HT1080 (cell line): Measurements from ENCODE around the gene B9D2. TPM values are rescaled to one million over a fixed set of nuclear protein-coding genes. Genes with fewer than 3 reads are reported as not detected.
"Not testable (repeated sequence)": the region's sequence is repeated elsewhere in the genome, so short reads cannot be mapped to it uniquely, and the experiment has no call there.

Source experiments
- DNase-seq: peaks from one replicate; pipeline ENCODE4 v3.0.0-alpha.2; 2015; ENCODE audit warnings: low read depth
- polyA plus RNA-seq, 2 experiments: library from polyadenylated mRNA; depleted of rRNA; stranded (reverse); fragments of >200 nt; gene quantifications; 2 replicates each; pipeline ENCODE4 v1.2.3, GENCODE V29; 2015
- total RNA-seq: library from RNA; depleted of rRNA; stranded (reverse); fragments of >200 nt; shearing (Covaris generic); gene quantifications from 2 replicates; pipeline ENCODE4 v1.2.3, GENCODE V29; 2014; rRNA removed

Gene B9D2, protein sequence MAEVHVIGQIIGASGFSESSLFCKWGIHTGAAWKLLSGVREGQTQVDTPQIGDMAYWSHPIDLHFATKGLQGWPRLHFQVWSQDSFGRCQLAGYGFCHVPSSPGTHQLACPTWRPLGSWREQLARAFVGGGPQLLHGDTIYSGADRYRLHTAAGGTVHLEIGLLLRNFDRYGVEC
- total RNA-seq: 6.1 and 9.4 TPM in 2 replicates
- 8.0 and 8.8 TPM in 2 replicates for polyA plus RNA-seq (2015; cell fraction: cytosol; rRNA removed)
- polyA plus RNA-seq (2015; cell fraction: nucleus; rRNA removed): 4.5 and 6.0 TPM in 2 replicates

DNA sequence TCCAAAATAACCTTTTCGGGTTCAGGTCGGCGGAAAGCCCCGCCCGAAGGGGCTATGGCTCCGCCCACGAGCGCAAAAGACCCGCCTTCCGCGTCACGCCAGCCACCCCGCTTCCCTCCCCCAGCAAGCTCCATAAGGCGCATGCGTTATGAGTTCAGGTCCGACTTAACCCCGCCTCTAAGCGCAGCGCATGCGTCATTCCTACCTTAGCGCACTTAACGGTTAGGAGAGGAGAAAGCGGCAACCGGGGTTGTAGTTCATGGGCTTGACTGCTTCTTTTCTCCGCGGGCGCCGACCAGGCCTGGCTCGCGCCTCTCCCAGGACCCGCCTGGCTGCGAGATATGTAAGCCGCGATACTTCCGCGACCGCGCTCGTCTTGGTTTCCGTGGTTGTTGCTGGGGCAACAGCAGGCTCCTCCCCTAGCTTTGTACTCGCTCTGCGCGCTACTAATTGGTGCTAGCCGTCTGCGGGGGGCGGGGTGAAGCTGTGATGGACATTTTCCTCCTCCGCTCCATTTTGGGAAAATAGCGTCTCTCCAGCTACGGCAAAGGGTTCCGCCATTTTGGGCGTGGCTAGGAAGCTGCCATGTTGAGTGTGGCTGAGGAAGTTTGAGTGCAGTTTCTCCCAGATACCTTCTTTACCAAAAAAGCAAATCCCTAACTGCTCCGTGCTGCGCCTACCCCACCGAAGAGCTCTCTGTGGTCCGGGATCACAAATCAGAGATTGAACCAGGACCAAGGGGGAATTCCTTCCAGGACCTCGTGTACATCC lies at the start of gene B9D2:
Gene B9D2 (minus strand): TSS at position 397 of the 771 bp plus-strand sequence. CDS start 630 bp downstream, outside the sequence.
- peak; percentile 97 for DNase-seq

DNA sequence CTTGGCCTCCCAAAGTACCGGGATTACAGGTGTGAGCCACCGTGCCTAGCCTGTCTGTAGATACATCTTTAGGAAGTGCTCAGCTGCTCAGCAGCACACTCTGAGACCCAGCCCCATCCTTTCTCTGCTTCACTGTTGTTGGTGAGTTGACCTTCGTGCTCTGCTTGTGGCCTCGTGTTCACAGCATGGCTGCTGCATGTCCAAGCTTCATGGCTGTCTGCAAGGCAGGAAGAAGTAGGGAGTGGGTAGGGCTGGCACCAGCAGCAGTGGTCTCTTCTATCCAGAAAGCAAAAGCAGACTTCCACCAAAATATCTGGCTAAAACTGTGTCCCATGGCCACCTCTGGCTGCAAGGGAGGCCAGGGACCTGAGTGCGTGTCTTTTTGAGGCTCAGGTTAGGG lies 49.0 kb upstream of the B9D2 start:
- no peak for DNase-seq

DNA sequence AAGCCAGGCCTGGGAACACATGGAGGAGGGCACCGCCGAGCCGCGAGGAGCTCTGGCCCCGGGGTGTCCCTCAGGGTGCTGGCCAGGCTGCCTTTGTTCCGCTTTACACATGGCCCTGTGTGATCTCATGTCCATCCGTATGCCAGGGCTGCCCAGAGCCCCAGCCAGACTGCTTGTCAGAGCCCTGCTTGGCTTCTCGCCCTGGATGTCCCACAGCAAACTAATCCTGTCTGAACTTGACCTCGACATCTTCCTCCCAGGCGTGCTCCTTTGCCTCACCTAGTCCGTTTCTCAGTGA lies 48.0 kb upstream of the B9D2 start:
- DNase-seq: no peak

DNA sequence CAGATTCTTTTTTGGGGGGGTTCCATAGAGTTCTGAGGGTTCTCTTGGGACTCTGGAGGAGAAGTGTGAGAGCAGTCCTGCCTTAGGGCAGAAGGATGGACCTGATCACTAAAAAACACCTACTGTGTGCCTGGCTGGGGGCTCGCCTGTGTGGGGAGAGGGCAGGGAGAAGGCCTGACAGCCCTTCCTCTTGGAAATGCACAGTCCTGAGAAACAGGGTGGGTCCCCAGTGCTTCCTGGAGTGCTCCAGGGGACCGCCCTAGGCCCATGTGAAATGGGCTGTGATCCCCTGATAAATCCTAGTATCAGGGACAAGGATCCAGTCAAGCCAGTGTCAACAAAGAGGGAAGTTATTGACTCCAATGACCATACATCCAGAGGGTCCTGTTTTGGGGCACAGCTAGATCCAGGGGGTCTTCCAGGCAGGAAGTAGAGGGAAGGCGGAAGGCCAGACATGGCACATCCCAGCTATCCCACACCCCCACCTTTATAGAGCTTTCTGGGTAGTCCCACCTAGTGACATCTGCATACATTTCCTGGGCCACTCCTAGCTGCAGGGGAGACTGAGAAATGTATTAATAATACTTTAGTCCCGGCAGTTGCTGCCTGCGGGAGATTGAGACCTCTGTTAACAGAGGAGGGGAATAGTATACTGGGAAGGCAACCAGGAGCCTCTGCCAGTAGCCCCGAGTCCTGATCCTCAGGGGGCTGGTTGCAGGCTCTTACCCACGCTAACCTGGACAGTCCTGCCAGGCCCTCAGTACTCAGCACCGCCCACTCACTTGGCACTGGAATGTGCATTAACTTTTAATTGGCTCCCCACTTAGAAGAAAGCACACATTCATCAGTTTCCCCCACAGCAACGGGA lies 47.4 kb upstream of the B9D2 start:
- no peak for DNase-seq

DNA sequence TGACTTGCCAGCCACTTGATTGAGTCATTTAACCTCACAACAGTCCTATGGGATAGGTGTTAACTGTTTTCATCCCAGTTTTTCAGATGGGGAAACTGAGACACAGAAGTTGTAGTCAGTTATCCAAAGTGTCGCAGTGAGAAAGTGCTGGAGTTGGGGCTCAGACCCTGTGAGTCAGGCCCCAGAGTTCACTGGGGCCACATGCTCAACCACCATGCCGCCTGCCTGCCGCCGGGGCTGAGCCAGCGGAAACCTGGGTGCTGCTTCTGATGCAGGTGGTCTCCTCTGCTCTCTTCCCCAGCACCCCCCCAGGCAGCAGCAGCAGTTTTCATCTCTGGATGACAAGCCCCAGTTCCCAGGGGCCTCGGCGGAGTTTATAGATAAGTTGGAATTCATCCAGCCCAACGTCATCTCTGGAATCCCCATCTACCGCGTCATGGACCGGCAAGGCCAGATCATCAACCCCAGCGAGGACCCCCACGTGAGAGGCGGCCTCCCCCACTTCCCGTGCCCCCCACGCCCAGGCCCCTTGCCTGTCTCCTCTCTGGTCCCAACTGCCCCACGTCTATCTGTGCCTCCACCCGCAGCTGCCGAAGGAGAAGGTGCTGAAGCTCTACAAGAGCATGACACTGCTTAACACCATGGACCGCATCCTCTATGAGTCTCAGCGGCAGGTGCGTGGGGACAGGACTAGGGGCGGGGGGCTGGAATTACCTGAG lies 46.5 kb upstream of the B9D2 start:
- no peak for DNase-seq

DNA sequence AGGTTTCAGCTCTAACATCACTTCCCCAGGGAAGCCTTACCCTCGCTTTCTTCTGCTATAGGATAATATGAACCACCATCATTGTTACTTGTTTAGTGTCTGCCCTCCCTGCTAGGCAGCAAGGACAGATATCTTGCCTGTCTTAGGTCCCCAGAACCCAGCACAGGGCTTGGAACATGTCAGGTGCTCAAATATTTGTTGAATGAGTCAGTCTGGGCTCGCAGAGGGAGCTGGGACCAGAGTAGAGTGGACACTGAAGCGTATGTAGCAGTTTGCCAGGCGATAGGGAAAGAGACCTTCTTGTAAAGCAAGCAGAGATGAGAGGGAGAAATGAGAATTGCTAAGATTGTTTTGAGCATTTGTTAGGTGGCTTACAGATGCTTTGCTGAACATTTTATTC lies 45.3 kb upstream of the B9D2 start:
- peak; percentile 70 for DNase-seq

DNA sequence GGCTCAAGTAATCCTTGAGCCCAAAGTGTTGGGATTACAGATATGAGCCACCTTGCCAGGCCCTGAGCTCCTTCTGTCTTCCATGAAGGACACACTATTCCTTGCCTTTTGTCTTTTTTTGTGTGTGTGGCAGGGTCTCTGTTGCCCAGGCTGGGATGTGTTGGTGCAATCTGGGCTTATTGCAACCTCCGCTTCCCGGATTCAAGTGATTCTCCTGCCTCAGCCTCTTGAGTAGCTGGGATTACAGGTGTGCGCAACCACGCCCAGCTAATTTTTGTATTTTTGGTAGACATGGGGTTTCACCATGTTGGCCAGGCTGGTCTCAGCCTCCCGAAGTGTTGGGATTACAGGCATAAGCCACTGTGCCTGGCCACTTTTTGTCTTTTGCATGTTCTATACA lies 44.9 kb upstream of the B9D2 start:
- DNase-seq: not testable (repeated sequence)

DNA sequence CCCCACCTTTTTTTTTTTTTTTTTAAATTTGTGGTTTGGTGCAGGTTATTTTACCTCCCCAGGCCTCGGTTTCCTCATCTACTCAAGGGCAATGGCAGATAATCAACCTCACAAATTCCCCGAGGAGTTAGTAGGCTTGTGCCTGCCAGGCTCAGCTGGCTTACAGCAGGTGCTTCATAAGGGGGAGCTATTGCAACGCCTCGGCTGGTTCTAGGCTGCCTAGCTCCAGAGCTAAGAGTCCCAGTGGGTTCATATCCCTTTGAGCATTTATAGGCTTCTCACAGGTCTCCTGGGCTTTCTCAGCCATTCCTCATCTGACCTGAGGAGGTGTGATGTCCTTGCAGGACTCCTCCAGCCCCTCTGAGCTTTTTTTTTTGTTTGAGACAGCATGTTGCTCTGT lies 44.3 kb upstream of the B9D2 start:
- no peak for DNase-seq

DNA sequence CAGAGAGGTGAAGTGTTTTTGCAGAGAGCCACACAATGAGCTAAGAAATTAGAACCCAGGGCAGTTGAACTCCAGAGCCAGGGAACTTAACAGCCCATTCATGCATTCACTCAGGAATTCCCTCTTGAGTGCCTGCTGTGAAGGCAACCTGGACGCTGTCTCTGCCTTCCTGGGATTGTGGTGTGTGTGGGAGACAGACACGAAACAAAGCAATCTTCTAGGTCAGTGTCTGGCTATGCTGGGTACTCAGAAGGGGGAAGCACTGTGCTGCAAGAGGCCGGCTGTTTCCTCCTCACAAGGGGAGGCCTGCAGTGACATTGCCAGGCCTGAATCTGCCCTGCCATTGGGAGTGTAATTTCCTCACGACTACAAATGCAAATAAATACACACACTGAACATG lies 43.3 kb upstream of the B9D2 start:
- DNase-seq: no peak

DNA sequence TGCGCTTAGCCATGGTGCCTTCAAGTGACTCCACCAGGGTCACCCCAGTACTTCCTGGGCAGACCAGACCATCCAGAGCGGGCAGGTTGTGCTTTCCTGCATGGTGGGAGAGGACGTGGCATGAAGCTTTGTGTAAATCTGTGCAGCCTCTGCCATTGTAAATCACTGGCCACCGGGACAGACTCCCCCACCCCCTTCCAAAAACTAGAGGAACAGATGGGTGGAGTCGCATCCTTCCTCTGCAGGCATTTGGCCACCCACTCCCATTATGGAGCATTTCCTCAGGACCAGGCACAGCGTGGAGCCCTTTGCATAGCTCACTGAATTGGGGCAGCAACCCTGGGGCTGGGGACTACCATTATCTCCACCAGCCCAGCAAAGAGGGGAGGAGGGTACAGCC lies 41.8 kb upstream of the B9D2 start:
- no peak for DNase-seq

DNA sequence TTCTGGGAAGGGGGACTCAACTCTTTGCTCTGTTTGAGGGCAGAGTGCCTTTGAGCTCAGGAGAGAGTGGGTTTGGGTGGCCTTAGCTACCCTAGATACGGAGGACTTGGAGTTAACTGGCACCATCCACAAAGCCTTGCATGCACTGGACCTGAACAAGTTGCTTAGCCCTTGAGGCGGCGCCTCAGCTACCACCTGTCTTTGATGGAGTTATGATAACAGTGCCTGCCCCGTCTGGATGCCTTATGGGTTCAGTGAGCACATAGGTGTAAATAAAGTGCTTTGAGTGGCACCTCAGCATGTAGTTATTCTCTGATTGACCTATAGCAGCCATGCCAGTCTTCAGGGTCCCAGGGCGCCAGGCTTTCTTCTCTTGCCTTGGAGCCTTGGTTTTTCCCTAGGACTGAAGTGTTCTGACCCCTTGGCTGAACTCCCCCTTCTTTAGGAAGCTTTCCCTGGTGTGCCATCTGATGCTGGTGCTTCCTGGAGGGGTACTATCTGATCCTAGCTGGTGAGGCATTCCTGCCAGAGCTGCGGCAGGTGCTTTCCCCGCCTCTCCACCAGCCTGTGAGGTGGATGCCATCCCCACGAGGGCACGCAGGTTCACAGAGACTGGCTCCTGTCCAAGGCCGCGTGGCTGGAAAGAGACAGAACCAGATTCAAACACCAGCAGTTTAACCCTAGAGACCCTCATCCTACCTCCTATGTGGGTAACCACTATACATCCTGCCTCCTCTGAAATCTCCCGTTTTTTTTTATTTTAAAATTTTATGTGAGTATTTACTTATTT lies 39.4 kb upstream of the B9D2 start:
- DNase-seq: no peak

DNA sequence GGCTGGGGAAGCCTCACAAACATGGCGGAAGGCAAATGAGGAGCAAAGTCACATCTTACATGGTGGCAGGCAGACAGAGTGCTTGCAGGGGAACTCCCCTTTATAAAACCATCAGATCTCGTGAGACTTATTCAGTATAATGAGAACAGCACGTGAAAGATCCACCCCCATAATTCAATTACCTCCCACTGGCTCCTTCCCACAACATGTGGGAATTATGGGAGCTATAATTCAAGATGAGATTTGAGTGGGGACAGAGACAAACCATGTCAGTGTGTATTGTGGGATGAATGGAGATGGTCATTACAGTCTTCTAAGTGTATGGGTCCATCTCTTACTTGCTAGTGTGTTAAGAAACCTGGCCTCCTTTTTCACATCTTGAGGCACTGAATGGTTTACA lies 38.1 kb upstream of the B9D2 start:
- no peak for DNase-seq

DNA sequence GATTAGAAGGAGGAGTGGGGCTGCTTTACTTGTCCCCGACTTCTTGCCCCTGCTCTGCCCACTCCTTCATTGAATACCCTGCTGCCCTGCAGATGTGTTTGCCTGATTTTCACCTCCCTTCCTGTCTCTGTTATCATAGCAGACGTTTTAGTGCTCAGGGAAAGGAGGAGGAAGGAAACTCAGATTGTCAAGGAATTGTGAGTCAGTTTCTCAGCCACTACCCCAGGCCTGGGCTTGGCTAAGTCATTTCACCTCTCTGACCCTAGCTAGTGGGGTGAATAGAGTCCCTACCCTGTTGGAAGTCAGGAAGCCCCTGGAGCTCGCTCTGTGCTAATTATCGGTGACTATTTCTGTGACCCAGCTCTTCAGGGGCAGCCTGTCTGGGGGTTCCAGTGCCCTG lies 37.5 kb upstream of the B9D2 start:
- DNase-seq: no peak

DNA sequence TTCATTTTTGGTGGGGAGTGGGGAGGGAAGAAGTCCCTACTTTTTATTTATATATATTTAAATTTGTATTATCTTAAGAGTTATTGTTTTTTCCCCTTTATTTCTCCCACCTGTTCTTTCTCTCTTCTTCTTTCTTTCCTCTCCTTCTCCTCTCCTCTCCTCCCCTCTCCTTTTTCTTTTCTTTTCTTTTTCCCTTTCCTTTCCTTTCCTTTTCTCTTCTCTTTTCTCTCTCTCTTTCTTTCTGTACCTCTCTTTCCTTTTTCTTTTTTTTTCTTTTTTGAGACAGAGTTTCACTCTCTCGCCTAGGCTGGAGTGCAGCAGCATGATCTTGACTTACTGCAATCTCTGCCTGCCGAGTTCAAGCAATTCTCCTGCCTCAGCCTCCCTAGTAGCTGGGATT lies 35.6 kb upstream of the B9D2 start:
- no peak for DNase-seq

DNA sequence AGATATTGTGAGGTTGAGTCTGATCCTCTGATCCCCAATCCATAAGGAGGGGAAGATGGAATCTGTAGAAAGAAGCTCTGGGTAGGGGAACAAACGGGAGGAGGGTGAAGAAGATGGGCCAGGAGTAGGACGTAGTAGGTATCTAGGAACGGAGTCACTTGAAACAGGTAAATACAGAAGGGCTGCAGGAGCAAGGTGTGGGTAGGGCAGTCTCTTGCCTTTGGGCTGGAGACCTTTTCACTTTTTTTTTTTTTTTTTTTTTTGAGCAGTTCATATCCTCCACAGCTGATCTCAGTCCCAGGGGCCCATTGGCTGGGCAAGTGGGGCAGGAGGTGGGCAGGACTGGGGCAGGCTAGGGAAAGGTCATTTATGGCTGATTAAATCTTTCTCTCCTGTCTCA lies 35.1 kb upstream of the B9D2 start:
- no peak for DNase-seq

DNA sequence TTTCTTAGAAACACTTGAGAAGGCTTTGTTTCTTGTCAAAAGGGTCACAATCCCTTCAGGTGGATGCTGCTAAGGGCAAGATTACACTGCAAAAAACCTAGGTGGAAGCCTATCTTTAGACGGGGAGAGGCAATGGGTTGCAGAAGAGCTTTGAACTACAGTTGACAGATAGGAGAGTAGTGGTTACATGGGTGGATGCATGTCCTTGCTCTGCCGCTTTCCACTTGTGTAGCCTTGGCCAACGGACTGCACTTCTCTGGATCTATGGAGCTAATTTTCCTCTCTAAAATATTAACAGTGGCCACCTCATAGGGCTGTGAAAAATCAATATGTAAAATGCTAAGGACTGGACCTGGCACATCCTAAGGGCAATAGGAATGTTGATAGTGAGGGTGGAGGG lies 34.6 kb upstream of the B9D2 start:
- no peak for DNase-seq

DNA sequence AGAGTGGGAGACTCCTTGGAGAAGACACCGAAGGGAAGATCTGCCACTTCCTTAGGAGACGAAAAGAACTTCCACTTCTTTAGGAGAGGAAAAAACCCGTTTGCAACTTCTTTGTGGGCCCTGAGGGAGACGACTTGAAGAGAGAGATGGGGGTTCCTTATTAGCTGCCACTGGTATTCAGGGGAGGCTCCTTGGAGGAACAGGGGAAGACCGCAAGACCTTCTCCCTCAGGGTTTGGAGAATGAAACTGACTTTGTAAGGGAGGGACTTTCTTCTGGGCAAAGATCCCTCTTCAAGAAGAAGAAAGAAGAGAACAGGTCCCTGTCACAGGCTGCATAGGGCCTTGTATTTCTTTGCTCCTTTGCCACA lies 34.1 kb upstream of the B9D2 start:
- DNase-seq: no peak

DNA sequence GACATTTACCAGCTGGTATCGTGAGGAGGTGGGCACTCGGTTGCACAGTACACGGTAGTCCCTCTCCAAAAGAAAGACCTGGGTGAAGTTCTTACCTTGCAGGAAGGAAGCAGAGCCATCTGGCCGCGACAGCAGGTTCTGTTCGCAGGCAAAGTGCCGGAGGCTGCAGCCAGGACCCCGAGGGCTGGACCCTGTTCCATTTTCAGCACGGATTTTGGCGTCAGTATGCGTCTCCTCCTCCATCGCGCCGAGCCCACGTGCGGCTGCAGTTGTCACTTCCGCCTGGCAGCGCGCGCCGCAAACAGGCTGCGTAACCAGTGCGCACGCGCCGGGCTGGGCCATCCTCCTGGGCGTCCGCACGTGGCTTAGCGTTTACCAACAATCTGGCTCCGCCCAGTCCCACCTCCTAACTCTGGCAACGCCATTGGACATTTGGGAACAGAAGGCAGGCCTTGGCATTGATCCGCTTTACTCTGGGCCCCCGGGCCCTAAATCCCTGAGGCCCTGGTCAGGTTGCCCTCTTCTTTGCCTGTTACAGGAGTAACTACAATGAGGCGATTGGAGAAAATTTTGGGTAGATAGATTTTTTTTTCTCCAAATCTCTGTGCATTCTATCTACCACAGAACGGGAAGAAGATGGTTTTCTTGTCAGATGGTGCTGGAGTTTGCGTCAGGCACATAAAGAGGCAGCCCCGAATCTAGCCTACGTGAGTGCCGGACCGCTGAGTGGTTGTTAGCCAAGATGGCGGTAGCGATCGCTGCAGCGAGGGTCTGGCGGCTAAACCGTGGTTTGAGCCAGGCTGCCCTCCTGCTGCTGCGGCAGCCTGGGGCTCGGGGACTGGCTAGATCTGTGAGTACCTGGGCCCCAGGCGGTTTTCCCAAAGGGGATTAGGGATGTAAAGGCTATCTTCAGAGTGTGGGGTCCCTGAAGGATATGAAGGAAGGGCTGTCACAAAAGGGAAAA lies 33.4 kb upstream of the B9D2 start, which contains the start of the genes BCKDHA and EXOSC5:
Gene BCKDHA (plus strand): TSS at position 733 of the 964 bp plus-strand sequence. CDS start 10 bp downstream, at position 743.
Gene EXOSC5 (minus strand): TSS at position 274 of the 964 bp plus-strand sequence. CDS start 31 bp downstream, at position 243.
- DNase-seq: peak; percentile 98

DNA sequence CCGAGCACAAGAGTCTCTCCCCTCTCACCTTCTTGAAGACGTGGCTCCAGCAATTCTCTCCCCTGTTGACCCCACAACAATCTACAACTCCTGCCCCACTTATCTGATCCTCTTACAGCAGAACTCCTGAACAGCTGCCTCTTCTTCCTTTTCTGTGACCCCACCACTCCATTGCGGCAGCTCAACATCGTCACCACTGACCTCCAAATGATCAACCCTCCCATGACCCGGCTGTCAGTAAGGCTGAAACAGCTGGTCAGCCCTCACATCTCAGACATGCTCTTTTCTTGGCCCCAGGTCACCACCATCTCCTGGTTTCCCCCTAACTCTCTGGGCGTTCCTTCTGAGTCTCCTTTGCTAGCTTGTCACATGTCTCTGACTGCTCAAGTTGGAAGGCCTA lies 31.4 kb upstream of the B9D2 start:
- DNase-seq: no peak
